ENCODE measurements around the gene YY1.

The YY1 gene

DNA sequence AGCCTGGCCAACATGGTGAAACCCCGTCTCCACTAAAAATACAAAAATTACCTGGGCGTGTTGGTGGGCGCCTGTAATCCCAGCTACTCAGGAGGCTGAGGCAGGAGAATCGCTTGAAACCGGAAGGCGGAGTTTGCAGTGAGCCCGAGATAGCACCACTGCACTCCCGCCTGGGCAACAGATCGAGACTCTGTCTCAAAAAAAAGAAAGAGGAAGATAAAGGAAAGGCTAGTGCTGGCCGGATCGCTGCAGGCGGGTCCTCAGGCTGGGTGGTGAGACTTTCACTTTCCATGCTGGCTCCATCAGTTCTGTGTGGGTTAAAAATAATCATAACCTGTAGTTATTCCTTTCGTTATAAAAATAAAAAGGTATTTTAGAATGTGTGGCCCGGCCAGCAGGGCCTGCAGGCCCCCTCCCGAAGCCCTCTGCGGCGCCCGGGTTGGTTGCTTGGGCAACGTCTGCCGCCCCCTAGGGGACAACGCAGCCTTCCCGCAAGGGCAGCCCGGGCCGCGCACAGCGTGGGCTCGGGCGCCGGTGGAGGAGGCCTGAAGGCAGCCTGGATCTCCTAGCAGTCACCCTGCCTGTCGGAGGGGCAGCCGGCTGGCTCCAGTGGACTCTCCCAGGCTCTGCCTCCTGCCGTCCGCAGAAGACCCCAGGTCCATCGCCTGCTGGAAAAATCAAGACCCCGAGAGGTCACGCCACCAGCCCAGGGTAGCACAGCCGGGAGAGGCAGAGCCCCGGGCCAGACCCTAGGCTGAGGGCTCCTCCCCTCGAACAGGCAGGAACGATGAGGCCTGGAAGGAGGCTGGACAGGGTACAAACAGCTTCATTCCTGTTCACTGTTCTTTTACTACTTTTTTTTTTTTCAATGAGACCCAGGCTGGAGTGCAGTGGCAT lies 79.2 kb downstream of the YY1 start:
- no peak for DNase-seq

- no peak for DNase-seq
Measured at GRCh38 chr14:100320157-100320856, 81.4 kb downstream of the YY1 start.

DNA sequence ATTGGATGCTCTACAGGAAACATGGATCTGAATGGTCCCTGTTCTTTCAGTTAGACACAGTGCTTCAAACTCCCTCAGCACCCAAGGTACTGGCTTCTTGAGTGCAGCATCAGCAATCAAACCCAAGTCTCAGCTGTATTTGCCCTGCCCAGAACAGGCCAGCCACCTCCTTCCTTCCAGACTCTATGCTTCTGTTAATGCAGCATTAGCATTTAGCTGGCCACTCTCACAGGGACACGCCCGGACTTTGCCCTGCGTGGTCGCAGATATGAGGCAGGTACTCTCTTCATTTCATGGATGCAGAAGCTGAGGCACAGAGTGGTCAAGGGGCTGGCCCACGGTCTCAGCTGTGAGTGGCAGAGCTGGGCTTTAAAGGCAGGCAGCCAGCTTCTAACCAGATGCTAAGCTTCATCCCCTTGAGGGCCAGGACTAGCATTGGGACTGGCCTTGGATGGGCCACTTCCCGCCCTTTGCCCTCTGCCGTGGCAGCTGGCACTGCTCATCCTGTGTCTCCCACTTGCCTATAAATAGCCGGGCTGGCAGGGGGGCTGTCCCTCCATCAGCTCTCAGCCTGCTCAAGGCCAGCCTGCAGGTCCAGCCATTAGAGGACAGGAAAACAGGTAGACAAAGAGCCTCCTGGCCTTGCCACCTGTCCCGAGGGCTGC lies 82.7 kb downstream of the YY1 start:
- DNase-seq: no peak

DNA sequence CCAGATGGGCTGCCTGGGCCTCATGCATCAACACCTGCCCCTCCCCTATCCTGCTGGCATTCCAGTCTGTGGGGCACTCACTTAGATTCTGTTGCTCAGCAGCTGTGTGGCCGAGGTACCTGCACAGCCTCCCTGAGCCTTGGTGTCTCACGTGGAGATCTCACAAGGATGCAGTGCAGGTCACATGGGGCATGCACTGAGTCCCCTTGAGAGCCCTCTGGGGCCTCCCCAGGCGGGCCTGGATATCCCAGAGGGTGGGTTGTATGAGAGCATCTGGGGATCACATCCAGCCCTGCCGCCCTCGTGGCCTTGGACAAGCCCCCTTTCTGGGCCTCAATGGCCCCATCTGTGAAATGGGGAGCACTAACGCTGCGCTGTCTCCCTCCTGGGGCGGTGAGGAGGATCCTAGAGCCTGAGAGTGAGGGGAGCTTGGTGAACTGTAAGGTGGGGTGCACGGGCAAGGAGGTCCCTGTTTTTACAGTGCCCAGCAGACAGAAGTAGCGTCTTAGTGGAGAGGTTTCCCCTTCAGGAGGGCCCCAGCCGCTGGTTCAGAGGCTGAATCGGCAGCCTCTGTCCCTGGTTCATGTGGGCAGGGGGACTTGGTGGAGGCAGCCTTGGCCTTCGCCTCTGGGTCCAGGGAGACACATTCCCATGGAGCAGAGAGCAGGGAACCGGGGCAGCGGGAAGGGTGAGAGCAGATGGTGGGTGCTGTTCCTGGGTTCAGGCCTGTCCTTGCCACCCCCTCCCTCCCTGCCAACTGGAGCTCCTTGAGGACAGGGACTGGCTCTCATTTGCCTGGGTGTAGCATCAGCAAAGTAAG lies 83.4 kb downstream of the YY1 start:
- no peak for DNase-seq

- DNase-seq: no peak
Measured at GRCh38 chr14:100323121-100323941, 84.4 kb downstream of the YY1 start, which contains the start of gene SLC25A47. Gene SLC25A47 (plus strand): TSS chr14:100323339. CDS start chr14:100323415, 76 bp downstream.

DNA sequence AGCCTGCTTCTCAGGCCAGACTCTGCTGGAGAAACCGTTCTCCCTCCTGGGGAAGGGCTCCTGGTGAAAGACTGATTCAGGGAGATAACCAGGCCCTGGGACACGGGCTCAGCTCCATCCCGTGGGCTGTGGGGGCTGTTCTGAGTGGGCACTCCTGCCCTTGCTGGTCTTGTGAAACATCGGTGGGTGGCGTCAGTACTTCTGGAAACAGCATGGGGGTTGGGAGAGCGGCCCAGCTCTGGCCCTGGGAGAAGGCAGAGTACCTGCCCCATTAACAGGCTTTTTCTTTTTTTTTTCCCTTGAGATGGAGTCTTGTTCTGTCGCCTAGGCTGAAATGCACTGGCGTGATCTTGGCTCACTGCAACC lies 85.0 kb downstream of the YY1 start:
- no peak for DNase-seq

DNA sequence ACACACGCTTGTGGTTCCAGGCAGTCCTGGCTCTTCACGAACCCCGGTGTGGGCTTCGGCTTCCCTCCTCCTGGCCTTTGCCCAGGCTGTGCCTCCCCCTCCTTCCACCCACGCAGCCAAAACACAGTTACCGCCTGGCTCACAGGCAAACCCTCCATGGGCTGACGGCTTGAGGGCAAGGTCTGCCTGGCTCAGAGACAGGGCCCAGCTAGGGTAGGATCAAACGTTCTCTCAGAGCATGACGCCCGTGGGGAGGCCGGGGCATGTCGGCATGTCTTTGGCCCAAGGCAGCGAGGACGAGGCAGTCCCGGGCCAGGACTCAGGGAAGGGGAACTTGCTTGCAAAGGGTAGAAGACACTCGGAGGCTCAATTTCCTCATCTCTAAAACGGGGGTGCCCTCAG lies 86.3 kb downstream of the YY1 start:
- DNase-seq: no peak

DNA sequence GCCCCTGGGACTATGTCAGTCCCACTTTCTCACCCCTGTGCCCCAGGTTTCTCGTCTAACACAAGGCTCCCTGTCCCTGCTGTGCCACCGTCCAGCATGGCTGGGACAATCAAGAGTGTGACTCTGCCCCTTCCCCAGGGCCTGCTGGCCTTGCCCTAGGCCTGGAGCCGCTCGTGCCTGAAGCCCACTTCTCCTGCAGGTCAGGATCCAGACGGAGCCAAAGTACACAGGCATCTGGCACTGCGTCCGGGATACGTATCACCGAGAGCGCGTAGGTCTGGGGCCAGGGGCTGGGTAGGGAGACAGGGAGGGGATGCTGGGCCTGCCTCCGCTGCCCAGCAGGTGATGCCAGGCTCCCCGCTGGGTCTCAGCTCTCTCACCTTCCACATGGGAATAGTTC lies 87.0 kb downstream of the YY1 start:
- no peak for DNase-seq

DNA sequence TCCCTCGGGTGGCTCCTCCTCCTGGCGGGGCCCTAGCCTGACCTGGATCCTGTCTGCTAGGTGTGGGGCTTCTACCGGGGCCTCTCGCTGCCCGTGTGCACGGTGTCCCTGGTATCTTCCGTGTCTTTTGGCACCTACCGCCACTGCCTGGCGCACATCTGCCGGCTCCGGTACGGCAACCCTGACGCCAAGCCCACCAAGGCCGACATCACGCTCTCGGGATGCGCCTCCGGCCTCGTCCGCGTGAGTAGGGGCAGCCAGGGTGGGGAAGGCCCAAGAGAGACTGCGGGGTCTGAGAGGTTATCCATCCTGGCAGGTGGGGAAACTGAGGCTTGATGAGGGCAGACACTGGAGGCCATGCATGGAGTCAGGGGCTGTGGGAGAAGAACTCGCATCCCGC lies 88.2 kb downstream of the YY1 start:
- DNase-seq: no peak

DNA sequence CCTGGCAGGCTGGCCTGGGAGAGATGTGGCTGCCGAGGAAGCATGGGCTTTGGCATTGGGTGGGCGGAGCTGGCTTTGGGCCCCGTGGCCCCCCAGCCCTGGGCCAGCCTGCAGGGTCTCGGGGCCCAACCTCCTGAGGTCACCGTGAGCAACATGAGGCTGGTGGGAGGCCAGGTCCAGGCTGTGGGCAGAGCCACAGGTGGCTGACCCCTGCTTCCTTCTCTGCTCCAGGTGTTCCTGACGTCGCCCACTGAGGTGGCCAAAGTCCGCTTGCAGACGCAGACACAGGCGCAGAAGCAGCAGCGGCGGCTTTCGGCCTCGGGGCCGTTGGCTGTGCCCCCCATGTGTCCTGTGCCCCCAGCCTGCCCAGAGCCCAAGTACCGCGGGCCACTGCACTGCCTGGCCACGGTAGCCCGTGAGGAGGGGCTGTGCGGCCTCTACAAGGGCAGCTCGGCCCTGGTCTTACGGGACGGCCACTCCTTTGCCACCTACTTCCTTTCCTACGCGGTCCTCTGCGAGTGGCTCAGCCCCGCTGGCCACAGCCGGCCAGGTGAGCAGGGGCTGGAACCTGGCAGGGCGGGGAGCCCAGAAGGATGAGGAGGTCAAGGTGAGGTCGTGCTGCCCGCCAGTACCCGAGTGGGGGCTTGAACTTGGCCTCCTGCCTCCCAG lies 89.7 kb downstream of the YY1 start:
- DNase-seq: no peak

DNA sequence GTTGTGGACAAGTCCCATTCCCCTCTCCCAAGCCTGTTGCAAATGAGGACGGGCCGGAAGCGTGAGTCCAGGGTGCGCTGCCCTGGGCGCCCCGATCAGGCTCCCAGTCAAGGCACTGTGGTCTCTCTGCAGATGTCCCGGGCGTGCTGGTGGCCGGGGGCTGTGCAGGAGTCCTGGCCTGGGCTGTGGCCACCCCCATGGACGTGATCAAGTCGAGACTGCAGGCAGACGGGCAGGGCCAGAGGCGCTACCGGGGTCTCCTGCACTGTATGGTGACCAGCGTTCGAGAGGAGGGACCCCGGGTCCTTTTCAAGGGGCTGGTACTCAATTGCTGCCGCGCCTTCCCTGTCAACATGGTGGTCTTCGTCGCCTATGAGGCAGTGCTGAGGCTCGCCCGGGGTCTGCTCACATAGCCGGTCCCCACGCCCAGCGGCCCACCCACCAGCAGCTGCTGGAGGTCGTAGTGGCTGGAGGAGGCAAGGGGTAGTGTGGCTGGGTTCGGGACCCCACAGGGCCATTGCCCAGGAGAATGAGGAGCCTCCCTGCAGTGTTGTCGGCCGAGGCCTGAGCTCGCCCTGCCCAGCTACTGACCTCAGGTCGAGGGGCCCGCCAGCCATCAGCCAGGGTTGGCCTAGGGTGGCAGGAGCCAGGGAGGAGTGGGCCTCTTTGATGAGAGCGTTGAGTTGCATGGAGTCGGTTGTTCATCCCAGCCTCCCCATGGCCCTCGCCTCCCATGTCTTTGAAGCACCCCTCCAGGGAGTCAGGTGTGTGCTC lies 90.5 kb downstream of the YY1 start:
- DNase-seq: no peak

GRCh38 chr14:100330007-100330344 lies 91.0 kb downstream of the YY1 start:
- DNase-seq: no peak

GRCh38 chr14:100330388-100330931 lies 91.5 kb downstream of the YY1 start:
- DNase-seq: no peak

DNA sequence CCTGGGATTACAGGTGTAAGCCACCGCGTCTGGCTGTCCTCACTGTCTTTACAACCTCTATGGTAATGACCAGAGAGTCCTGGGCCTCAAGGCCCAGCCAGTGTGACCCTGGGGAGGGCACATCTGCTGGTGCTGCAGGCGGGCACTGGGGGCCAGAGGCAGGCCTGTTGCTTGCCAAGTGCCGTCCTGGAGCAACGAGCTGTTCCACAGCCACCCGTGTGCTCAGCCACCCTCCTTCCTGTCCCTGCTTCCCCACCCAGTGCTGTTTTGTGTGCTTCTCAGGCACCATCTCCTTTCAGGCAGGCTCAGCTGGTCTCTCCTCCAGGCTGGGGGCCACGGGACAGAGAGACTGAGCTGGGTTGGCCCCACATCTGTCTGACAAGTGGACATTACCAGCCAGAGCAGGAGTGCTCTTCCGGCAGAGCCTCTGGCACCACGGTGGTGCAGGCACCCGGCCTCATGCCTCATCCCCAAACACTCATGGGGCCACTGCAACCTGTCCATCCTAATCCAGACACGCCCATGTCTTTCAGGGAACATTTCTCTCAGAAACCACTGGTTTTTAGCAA lies 93.2 kb downstream of the YY1 start:
- DNase-seq: no peak

Measured in DMS153 (cell line).